H1 (cell line): ENCODE measurements around the gene LMO2. TPM values are rescaled to one million over a fixed set of nuclear protein-coding genes. Genes with fewer than 3 reads are reported as not detected.

Source experiments
- CTBP2 ChIP-seq: IDR thresholded peaks from 2 replicates; pipeline ENCODE4 v1.7.0; 2011; ENCODE audit warnings: borderline replicate concordance, mild to moderate bottlenecking, moderate library complexity, mixed read lengths, low read length; ENCODE audit not compliant: insufficient read depth, insufficient read length
- GABPA ChIP-seq: IDR thresholded peaks from 2 replicates; pipeline ENCODE4 v1.6.1; 2011; ENCODE audit warnings: mild to moderate bottlenecking, low read length, moderate library complexity, borderline replicate concordance; ENCODE audit not compliant: insufficient read depth
- MAX ChIP-seq: IDR thresholded peaks from 2 replicates; pipeline ENCODE4 v1.6.1; 2012; ENCODE audit warnings: inconsistent platforms
- POU5F1 ChIP-seq: IDR thresholded peaks from 2 replicates; pipeline ENCODE4 v1.6.1; 2011; ENCODE audit warnings: low read depth, mild to moderate bottlenecking, low read length, moderate library complexity
- SIX5 ChIP-seq: IDR thresholded peaks from 2 replicates; pipeline ENCODE4 v1.6.1; 2011; ENCODE audit warnings: mild to moderate bottlenecking, low read depth, low read length
- polyA plus RNA-seq, 7 experiments: library from polyadenylated mRNA; depleted of rRNA in 3 of 7; stranded (reverse) in 5 of 7; unstranded in 2 of 7; fragments of >200 nt in 5 of 7; fragments of 200-250 nt in 2 of 7; gene quantifications; 1 replicate in 5 of 7; 2 replicates in 1 of 7; 4 replicates in 1 of 7; pipeline versions ENCODE4 v1.2.1 to v1.2.3, GENCODE V29; 2011 to 2013; ENCODE audit warnings: missing spikeins in 2 of 7, mixed read lengths in 2 of 7
- total RNA-seq: library from RNA; stranded (reverse); fragmentation: NEBNext Ultra II Directional; extraction: Animal tissue kit (Norgen Biotek cat#: 25700); gene quantifications from 2 replicates; pipeline ENCODE4 v1.2.1, GENCODE V29; 2021

The LMO2 gene
- total and polyA plus RNA-seq, 2 of the 8 experiments (the other 6 are each of a cell fraction or from before 2014, with no cell fraction given) = 1.6 to 2.7 TPM

DNA sequence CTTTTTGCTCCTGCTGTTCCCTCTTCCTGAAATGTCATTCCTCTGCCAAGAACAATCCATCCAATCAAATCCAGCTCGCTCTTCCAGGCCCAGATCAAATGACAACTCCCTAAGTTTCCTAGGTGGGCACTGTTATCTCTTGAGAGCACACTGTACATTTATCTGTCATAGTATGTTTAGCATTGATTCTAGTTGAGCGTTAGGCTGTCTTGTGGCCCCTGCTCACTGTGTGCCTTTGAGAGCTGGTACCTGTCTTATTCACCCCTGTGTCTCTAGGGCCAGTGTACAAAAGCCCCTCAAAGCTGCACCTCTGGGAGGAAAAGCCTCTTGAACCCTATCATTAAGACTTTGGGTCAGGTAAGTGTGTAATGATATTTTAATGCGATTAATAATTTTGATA, 7.1 kb upstream of the LMO2 start (continued):
- TF ChIP-seq SIX5 = no peak
- no peak for TF ChIP-seq GABPA
- TF ChIP-seq CTBP2 = no peak
- no peak for TF ChIP-seq POU5F1
- TF ChIP-seq MAX = no peak
